ENCODE measurements around the gene SBNO2. TPM values are rescaled to one million over a fixed set of nuclear protein-coding genes. Genes with fewer than 3 reads are reported as not detected.

The SBNO2 gene
- total RNA-seq, 1 donor from 2014 or later, result 30.4 TPM

GRCh38 chr19:1091544-1092175 is 82.4 kb downstream of the SBNO2 start:
- no peak for DNase-seq (ENCODE audit: low read depth, low spot score)

GRCh38 chr19:1090731-1091543 is 83.1 kb downstream of the SBNO2 start:
- no peak for DNase-seq (ENCODE audit: low read depth, low spot score)

GRCh38 chr19:1089891-1090290 is 84.2 kb downstream of the SBNO2 start:
- no peak for DNase-seq (ENCODE audit: low read depth, low spot score)

- no peak for DNase-seq (ENCODE audit: low read depth, low spot score)
These were observed 84.8 kb downstream of the SBNO2 start for GRCh38 chr19:1089126-1089771.

GRCh38 chr19:1088416-1089010 is 85.6 kb downstream of the SBNO2 start:
- DNase-seq (ENCODE audit: low read depth, low spot score), result no peak

GRCh38 chr19:1087813-1088415 is 86.2 kb downstream of the SBNO2 start:
- DNase-seq (ENCODE audit: low read depth, low spot score), result no peak

GRCh38 chr19:1086613-1087012 is 87.5 kb downstream of the SBNO2 start:
- no peak for DNase-seq (ENCODE audit: low read depth, low spot score)

GRCh38 chr19:1085676-1086442 is 88.2 kb downstream of the SBNO2 start:
- no peak for DNase-seq (ENCODE audit: low read depth, low spot score)

- DNase-seq (ENCODE audit: low read depth, low spot score), result no peak
These were observed 88.9 kb downstream of the SBNO2 start for GRCh38 chr19:1085053-1085658.

- no peak for DNase-seq (ENCODE audit: low read depth, low spot score)
These were observed 89.8 kb downstream of the SBNO2 start for GRCh38 chr19:1084024-1084868.

- DNase-seq (ENCODE audit: low read depth, low spot score), result no peak
These were observed 90.9 kb downstream of the SBNO2 start for GRCh38 chr19:1082928-1083816.

GRCh38 chr19:1082165-1082927 is 91.7 kb downstream of the SBNO2 start:
- DNase-seq (ENCODE audit: low read depth, low spot score), result no peak

GRCh38 chr19:1081301-1082164 is 92.5 kb downstream of the SBNO2 start:
- no peak for DNase-seq (ENCODE audit: low read depth, low spot score)

GRCh38 chr19:1080360-1081161 is 93.5 kb downstream of the SBNO2 start:
- DNase-seq (ENCODE audit: low read depth, low spot score), result no peak

- DNase-seq (ENCODE audit: low read depth, low spot score), result no peak
These were observed 94.4 kb downstream of the SBNO2 start for GRCh38 chr19:1079566-1080111.

GRCh38 chr19:1076951-1077350 is 97.1 kb downstream of the SBNO2 start:
- DNase-seq (ENCODE audit: low read depth, low spot score), result no peak

Data from pulmonary artery endothelial cell (primary cell).